Spleen (tissue), 11 donors: ENCODE data around the gene KIF20A. TPM values are rescaled to one million over a fixed set of nuclear protein-coding genes. Genes with fewer than 3 reads are reported as not detected.

Experiments
- DNase-seq: peaks from one replicate; pipeline ENCODE4 v3.0.0-alpha.2; 2020
- H3K27ac ChIP-seq, 8 donors: fragments of 200-600 bp; sonication (generic) in 7 of 8; 1 replicate in 4 of 8; 2 replicates in 4 of 8; pipeline versions ENCODE4 v1.5.0 to v1.8.0; 2016 to 2021; ENCODE audit warnings: inconsistent platforms in 4 of 8, mild to moderate bottlenecking in 4 of 8, moderate library complexity in 1 of 8
- H3K27me3 ChIP-seq, 7 donors: fragments of 200-600 bp; sonication (generic) in 6 of 7; replicated peaks in 1 of 7; 1 replicate in 4 of 7; 2 replicates in 3 of 7; pipeline versions ENCODE4 v1.5.0 to v1.8.0; 2016 to 2021; ENCODE audit warnings: inconsistent platforms in 3 of 7, mild to moderate bottlenecking in 1 of 7
- H3K36me3 ChIP-seq, 6 donors: fragments of 200-600 bp; sonication (generic) in 5 of 6; 1 replicate in 4 of 6; 2 replicates in 2 of 6; pipeline versions ENCODE4 v1.5.0 to v1.8.0; 2016 to 2021; ENCODE audit warnings: inconsistent platforms in 2 of 6
- H3K4me1 ChIP-seq, 6 donors: fragments of 200-600 bp; sonication (generic) in 5 of 6; 1 replicate in 3 of 6; 2 replicates in 3 of 6; pipeline versions ENCODE4 v1.5.0 to v1.8.0; 2016 to 2021; ENCODE audit warnings: inconsistent platforms in 3 of 6
- H3K4me3 ChIP-seq, 8 donors: fragments of 200-600 bp; sonication (generic) in 7 of 8; 1 replicate in 4 of 8; 2 replicates in 4 of 8; pipeline versions ENCODE4 v1.5.0 to v1.8.0; 2016 to 2021; ENCODE audit warnings: inconsistent platforms in 4 of 8, mild to moderate bottlenecking in 4 of 8, moderate library complexity in 2 of 8
- H3K9me3 ChIP-seq, 8 donors: fragments of 200-600 bp; sonication (generic) in 7 of 8; 1 replicate in 4 of 8; 2 replicates in 4 of 8; pipeline versions ENCODE4 v1.5.0 to v1.8.0; 2016 to 2021; ENCODE audit warnings: inconsistent platforms in 4 of 8
- POLR2A ChIP-seq, 3 donors: fragments of 450-650 bp; IDR thresholded peaks; one replicate each; pipeline ENCODE4 v1.5.1; 2017; ENCODE audit warnings: antibody characterized with exemption in 3 of 3, mild to moderate bottlenecking in 1 of 3
- POLR2AphosphoS5 ChIP-seq, 3 donors: sonication (generic); formaldehyde crosslinking; IDR thresholded peaks; one replicate each; pipeline ENCODE4 v1.5.1; 2017; ENCODE audit warnings: antibody characterized with exemption in 3 of 3
- WGBS, 5 donors: extraction: QIAGEN DNeasy Blood & Tissue Kit in 3 of 5; methylation state at CpG; one replicate each; pipeline versions ENCODE4 v1.1.5 to v1.1.7; 2013 to 2018; 5-methylcytosine and 5-hydroxymethylcytosine counted together
- intact Hi-C: fragments of 100-400 bp; cut with DNase I; formaldehyde crosslinking; loops from one replicate; pipeline ENCODE4 v1.15.0; 2023; ENCODE audit warnings: low total_unique reads
- polyA plus RNA-seq, 3 donors: library from polyadenylated mRNA; stranded (reverse); fragments of 200-250 nt; gene quantifications; one replicate each; pipeline ENCODE4 v1.2.1, GENCODE V29; 2013
- total RNA-seq, 7 donors: library from RNA; depleted of rRNA in 3 of 7; stranded (reverse); fragments of >200 nt in 3 of 7; fragmentation: NEBNext Ultra II Directional in 4 of 7; extraction: Animal tissue kit (Norgen Biotek cat#: 25700) in 4 of 7; gene quantifications; one replicate each; pipeline versions ENCODE4 v1.1.0 to v1.2.1, GENCODE V29; 2016 to 2021
- TF ChIP-seq, protein P1 (sequence below), 11 experiments: fragments of 200-600 bp in 7 of 11; fragments of 450-650 bp in 4 of 11; sonication (generic) in 4 of 11; IDR thresholded peaks in 8 of 11; conservative IDR thresholded peaks in 3 of 11; 1 replicate in 7 of 11; 2 replicates in 4 of 11; pipeline versions ENCODE4 v1.4.0 to v1.8.0; 2016 to 2021; ENCODE audit warnings: antibody characterized with exemption in 11 of 11, inconsistent platforms in 4 of 11, mild to moderate bottlenecking in 1 of 11
- donor health status: healthy with polysubstance abuse.
- donor health status: DM: no; HTN: no; CAD: no; lungs with moderate emphysema.
- donor health status: DM: no; HTN: no; CAD: no.
- donor health status: Bipolar disorder and iron deficiency.
- donor health status: healthy.
- donor health status: DM: no; HTN: no; CAD: no.
- donor health status: DM: yes; HTN: yes; CAD: no.

Gene KIF20A
- total and polyA plus RNA-seq, 10 donors = 0.83 to 5.9 (median 3.1) TPM

- Histone ChIP-seq H3K9me3 (no peaks in the 10 kb centered on the region), H3K27ac (peak overlapping the region in 7 of 8 donors; percentile 74 to 90 (median 85)), H3K27me3 (no peaks in the 10 kb centered on the region), H3K4me3 (peak overlapping the region; percentile 91 to 99 (median 96)), H3K4me1 (peaks cover 22 to 46% (median 35%) of the 10 kb centered on the region in 6 donors), H3K36me3 (peaks cover 0 to 34% (median 6%) of the 10 kb centered on the region in 6 donors)
- intact Hi-C loops = no loop called here
- no peak for TF ChIP-seq POLR2A (IDR thresholded peaks at IDR 0.05)
- TF ChIP-seq, protein P1, sequence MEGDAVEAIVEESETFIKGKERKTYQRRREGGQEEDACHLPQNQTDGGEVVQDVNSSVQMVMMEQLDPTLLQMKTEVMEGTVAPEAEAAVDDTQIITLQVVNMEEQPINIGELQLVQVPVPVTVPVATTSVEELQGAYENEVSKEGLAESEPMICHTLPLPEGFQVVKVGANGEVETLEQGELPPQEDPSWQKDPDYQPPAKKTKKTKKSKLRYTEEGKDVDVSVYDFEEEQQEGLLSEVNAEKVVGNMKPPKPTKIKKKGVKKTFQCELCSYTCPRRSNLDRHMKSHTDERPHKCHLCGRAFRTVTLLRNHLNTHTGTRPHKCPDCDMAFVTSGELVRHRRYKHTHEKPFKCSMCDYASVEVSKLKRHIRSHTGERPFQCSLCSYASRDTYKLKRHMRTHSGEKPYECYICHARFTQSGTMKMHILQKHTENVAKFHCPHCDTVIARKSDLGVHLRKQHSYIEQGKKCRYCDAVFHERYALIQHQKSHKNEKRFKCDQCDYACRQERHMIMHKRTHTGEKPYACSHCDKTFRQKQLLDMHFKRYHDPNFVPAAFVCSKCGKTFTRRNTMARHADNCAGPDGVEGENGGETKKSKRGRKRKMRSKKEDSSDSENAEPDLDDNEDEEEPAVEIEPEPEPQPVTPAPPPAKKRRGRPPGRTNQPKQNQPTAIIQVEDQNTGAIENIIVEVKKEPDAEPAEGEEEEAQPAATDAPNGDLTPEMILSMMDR (IDR thresholded peaks at IDR 0.05 in 8 of 11, conservative IDR thresholded peaks at IDR 0.05 in 3 of 11) = no peak
- no peak for TF ChIP-seq POLR2AphosphoS5 (IDR thresholded peaks at IDR 0.05)
- no peak for DNase-seq
- WGBS, 5 donors = 0 to 3% (median 0%) methylated on average over 1 to 8 of the region's 8 CpGs
These were observed 33.9 kb downstream of the KIF20A start for GRCh38 chr5:138212828-138213160.

DNA sequence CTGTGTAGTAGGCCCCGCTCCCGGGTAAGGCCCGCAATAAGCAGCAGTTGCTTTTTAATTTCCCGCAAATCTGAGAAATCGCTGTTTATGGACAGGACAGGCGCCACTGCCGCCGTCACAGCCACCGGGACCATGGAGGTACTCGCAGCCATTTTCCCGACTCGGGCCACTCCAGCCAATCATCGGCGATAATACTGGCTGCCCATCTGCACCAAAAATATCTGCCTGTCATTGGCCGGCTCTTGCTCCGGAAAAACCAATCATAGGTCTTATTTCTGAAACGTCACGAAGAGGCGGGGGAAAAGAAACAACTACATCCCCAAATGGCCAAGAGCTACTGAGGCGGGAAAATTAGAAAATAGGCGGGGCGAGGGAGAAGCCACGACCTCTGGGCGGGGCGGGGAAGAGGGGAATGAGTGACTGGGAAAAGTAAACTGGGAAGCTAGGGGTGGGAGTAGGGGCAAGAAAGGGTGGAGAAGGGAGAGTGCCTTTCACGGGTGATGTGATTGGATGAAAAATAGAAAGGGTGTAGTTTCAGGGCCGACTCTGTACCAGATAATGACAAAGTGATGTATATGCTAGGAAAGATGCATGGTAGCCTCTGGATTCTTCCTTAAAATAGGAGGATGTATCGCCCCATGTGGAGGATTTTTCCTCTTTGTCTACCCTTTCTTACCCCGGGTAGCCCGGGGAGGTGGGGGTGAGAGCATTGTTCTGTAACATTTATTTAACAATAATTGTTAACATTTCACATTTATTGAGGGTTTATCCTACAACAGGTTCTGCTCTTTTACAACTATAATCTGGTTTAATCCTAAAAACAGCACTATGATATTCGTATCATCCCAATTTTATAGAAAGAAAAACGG is 34.5 kb downstream of the KIF20A start, which contains the start of gene CDC23:
Gene CDC23 (minus strand): TSS at position 163 of the 869 bp plus-strand sequence. CDS start 11 bp downstream, at position 152.
- H3K4me1 ChIP-seq = peaks cover 22 to 41% (median 35%) of the 10 kb centered on the region in 6 donors
- H3K9me3 ChIP-seq = no peaks in the 10 kb centered on the region
- TF ChIP-seq, protein P1 (IDR thresholded peaks at IDR 0.05 in 8 of 11, conservative IDR thresholded peaks at IDR 0.05 in 3 of 11) = no peak
- TF ChIP-seq POLR2AphosphoS5 (IDR thresholded peaks at IDR 0.05) = peak; percentile 81 to 92 (median 89)
- no peak for TF ChIP-seq POLR2A (IDR thresholded peaks at IDR 0.05)
- H3K27ac ChIP-seq = peak within 1 kb of the TSS in 7 of 8 donors; percentile 74 to 90 (median 85)
- peak within 1 kb of the TSS; percentile 91 to 99 (median 96) for H3K4me3 ChIP-seq
- intact Hi-C loops = no loop called here
- DNase-seq = peak; percentile 94
- H3K27me3 ChIP-seq = no peaks in the 10 kb centered on the region
- WGBS, 5 donors = 1 to 2% (median 1%) methylated on average over 29 to 32 of the region's 32 CpGs
- peaks cover 0 to 28% (median 6%) of the 10 kb centered on the region in 6 donors for H3K36me3 ChIP-seq

- no peak for TF ChIP-seq POLR2A (IDR thresholded peaks at IDR 0.05)
- TF ChIP-seq, protein P1 (IDR thresholded peaks at IDR 0.05 in 8 of 11, conservative IDR thresholded peaks at IDR 0.05 in 3 of 11) = no peak
- TF ChIP-seq POLR2AphosphoS5 (IDR thresholded peaks at IDR 0.05) = no peak
- intact Hi-C loops = no loop called here
- Histone ChIP-seq H3K27ac (no peak overlapping the region), H3K36me3 (no peaks in the 10 kb centered on the region), H3K4me1 (peaks cover 13 to 22% (median 18%) of the 10 kb centered on the region in 6 donors), H3K4me3 (no peak overlapping the region), H3K27me3 (peaks cover 0 to 5% (median 0%) of the 10 kb centered on the region in 7 donors), H3K9me3 (no peaks in the 10 kb centered on the region)
- 72 to 92% (median 80%) methylated on average over 2 of the region's 2 CpGs for WGBS, 5 donors
- DNase-seq = no peak
These were observed 37.9 kb downstream of the KIF20A start for GRCh38 chr5:138216799-138217198.

DNA sequence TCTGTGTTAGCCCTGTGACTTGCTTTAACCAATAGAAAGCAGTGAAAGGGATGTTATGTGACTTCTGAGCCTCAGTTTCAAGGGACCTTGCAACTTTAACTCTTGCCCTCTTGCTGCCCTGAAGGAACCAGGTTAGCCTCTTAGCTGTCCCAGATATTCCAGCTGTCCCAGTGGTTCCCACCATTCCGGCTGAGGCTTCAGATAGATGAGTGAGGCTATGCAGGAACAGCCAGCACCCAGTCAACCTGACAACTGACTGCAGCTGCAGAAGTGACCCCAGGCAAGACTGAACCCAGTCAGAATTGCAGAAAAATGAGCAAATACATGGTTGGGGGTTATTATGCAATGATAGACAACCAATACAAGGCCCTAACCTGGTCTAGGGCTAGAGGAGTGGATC is 44.6 kb downstream of the KIF20A start:
- intact Hi-C loops = no loop called here
- no peak overlapping the region for H3K27ac ChIP-seq
- no peak overlapping the region for H3K4me3 ChIP-seq
- H3K4me1 ChIP-seq = peaks cover 0 to 10% (median 3%) of the 10 kb centered on the region in 6 donors
- peaks cover 0 to 12% (median 0%) of the 10 kb centered on the region in 7 donors for H3K27me3 ChIP-seq
- no peaks in the 10 kb centered on the region for H3K36me3 ChIP-seq
- WGBS, 5 donors = 90 to 100% (median 97%) methylated on average over 1 of the region's 1 CpG
- peaks cover 0 to 17% (median 4%) of the 10 kb centered on the region in 8 donors for H3K9me3 ChIP-seq
- no peak for DNase-seq
- TF ChIP-seq POLR2AphosphoS5 (IDR thresholded peaks at IDR 0.05) (no peak), POLR2A (IDR thresholded peaks at IDR 0.05) (no peak)
- TF ChIP-seq, protein P1 (IDR thresholded peaks at IDR 0.05 in 8 of 11, conservative IDR thresholded peaks at IDR 0.05 in 3 of 11) = no peak
